Sigmoid colon (tissue), 4 donors: ENCODE measurements around the gene MBD4.

ENCODE experiments used
- CTCF ChIP-seq, 4 experiments: fragments of 450-650 bp in 3 of 4; fragments of 200-600 bp in 1 of 4; IDR thresholded peaks; one replicate each; pipeline ENCODE4 v1.5.1; 2016 to 2019; ENCODE audit warnings: antibody characterized with exemption in 4 of 4, mild to moderate bottlenecking in 3 of 4, moderate library complexity in 2 of 4
- EP300 ChIP-seq, 4 donors: sonication (generic); formaldehyde crosslinking; IDR thresholded peaks; one replicate each; pipeline ENCODE4 v1.6.1; 2017; ENCODE audit warnings: antibody characterized with exemption in 4 of 4
- POLR2A ChIP-seq, 2 donors: fragments of 450-650 bp; IDR thresholded peaks; one replicate each; pipeline ENCODE4 v1.6.1; 2016; ENCODE audit warnings: antibody characterized with exemption in 2 of 2, mild to moderate bottlenecking in 2 of 2, moderate library complexity in 2 of 2
- POLR2AphosphoS5 ChIP-seq, 4 donors: sonication (generic); formaldehyde crosslinking; IDR thresholded peaks; one replicate each; pipeline ENCODE4 v1.6.1; 2017; ENCODE audit warnings: antibody characterized with exemption in 4 of 4

DNA sequence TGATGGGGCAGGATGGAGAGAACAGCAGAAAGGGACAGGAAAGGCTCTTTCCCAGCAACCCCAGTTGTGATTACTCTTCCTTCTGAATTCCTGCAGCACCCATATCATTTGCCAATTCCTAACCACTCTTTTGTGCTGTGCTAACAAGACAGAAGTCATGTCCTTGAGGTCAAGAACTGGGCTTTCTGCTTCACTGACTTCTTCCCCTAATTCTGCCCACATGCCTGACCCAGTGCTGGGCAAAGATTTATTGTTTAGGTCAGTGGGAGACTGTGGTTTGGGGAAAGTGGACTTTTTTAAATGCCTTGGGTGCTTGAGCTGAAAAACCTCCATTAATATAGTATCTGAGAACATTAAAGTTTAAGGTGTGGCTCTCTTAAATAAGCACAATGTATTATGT, 7.1 kb downstream of the MBD4 start:
- TF ChIP-seq CTCF (IDR thresholded peaks at IDR 0.05) (no peak), EP300 (IDR thresholded peaks at IDR 0.05) (no peak), POLR2A (IDR thresholded peaks at IDR 0.05) (no peak), POLR2AphosphoS5 (IDR thresholded peaks at IDR 0.05) (no peak)
